SK-N-SH (cell line): ENCODE results near the gene TLDC2. TPM values are rescaled to one million over a fixed set of nuclear protein-coding genes. Genes with fewer than 3 reads are reported as not detected.

Experiments used
- CTCF ChIA-PET: fragments of 300-600, 350-600 bp; formaldehyde crosslinking; extraction: SDS; loops from one replicate; lab custom pipeline; 2021; lab: Yijun Ruan, JAX
- POLR2A ChIA-PET: fragments of 350-600 bp; sonication (Branson Sonifier 250); formaldehyde crosslinking; extraction: SDS; loops from one replicate; lab custom pipeline; 2020; ENCODE audit warnings: antibody characterized with exemption, inconsistent platforms; lab: Yijun Ruan, JAX
- DNase-seq: peaks from one replicate; pipeline ENCODE4 v3.0.0; 2012
- H2AFZ ChIP-seq: fragments of 200-600 bp; sonication (generic); 2 replicates; pipeline ENCODE4 v1.8.1; 2016; ENCODE audit warnings: antibody characterized with exemption, mild to moderate bottlenecking, low read depth
- H3F3A ChIP-seq: fragments of 200-600 bp; sonication (generic); replicated peaks from 2 replicates; pipeline ENCODE3; 2016; ENCODE audit warnings: antibody characterized with exemption, mild to moderate bottlenecking; ENCODE audit not compliant: insufficient read depth
- H3K27ac ChIP-seq, 2 experiments: fragments of 200-500 bp in 1 of 2; fragments of 200-600 bp in 1 of 2; sonication (Bioruptor generic) in 1 of 2; sonication (generic), shearing (Covaris generic) in 1 of 2; 2 replicates each; pipeline versions ENCODE4 v1.5.1 to v1.6.1; 2014 to 2016; ENCODE audit warnings: low read depth in 2 of 2, inconsistent platforms in 1 of 2, low read length in 1 of 2, mild to moderate bottlenecking in 1 of 2, mixed read lengths in 1 of 2
- H3K27me3 ChIP-seq: fragments of 200-600 bp; sonication (generic), shearing (Covaris generic); 2 replicates; pipeline ENCODE4 v1.6.1; 2016; ENCODE audit warnings: mixed run types; ENCODE audit not compliant: insufficient read depth
- H3K36me3 ChIP-seq, 2 experiments: fragments of 200-500 bp in 1 of 2; fragments of 200-600 bp in 1 of 2; sonication (Bioruptor generic) in 1 of 2; sonication (generic) in 1 of 2; replicated peaks in 1 of 2; 2 replicates each; pipeline versions ENCODE3 to v1.5.1; 2014 to 2016; ENCODE audit warnings: low read length in 1 of 2, mild to moderate bottlenecking in 1 of 2; ENCODE audit not compliant: insufficient read depth in 2 of 2, control insufficient read depth in 1 of 2
- H3K4me1 ChIP-seq, 2 experiments: fragments of 200-500 bp in 1 of 2; fragments of 200-600 bp in 1 of 2; sonication (Bioruptor generic) in 1 of 2; sonication (generic), shearing (Covaris generic) in 1 of 2; 2 replicates each; pipeline versions ENCODE4 v1.5.1 to v1.6.1; 2014 to 2016; ENCODE audit warnings: low read depth in 1 of 2, low read length in 1 of 2, mixed run types in 1 of 2; ENCODE audit not compliant: insufficient read depth in 2 of 2, control insufficient read depth in 1 of 2
- H3K4me2 ChIP-seq: fragments of 200-600 bp; sonication (generic), shearing (Covaris generic); 2 replicates; pipeline ENCODE4 v1.6.1; 2017; ENCODE audit warnings: mixed run types
- H3K4me3 ChIP-seq, 2 experiments: fragments of 200-500 bp in 1 of 2; fragments of 200-600 bp in 1 of 2; sonication (Bioruptor generic) in 1 of 2; sonication (generic), shearing (Covaris generic) in 1 of 2; 2 replicates each; pipeline versions ENCODE4 v1.5.1 to v1.8.1; 2014 to 2016; ENCODE audit warnings: low read depth in 2 of 2, inconsistent platforms in 1 of 2, low read length in 1 of 2, mild to moderate bottlenecking in 1 of 2, mixed read lengths in 1 of 2, moderate library complexity in 1 of 2
- H3K79me2 ChIP-seq: fragments of 200-600 bp; sonication (generic); 2 replicates; pipeline ENCODE4 v1.8.1; 2017; ENCODE audit warnings: mild to moderate bottlenecking; ENCODE audit not compliant: insufficient read depth
- H3K9ac ChIP-seq: fragments of 200-600 bp; sonication (generic); 2 replicates; pipeline ENCODE4 v1.6.1; 2017; ENCODE audit warnings: mixed run types
- H3K9me2 ChIP-seq: fragments of 200-600 bp; sonication (generic); 2 replicates; pipeline ENCODE4 v1.6.1; 2017; ENCODE audit warnings: mixed run types
- H3K9me3 ChIP-seq: fragments of 200-600 bp; sonication (generic); 2 replicates; pipeline ENCODE4 v1.6.1; 2017; ENCODE audit warnings: mixed run types, mild to moderate bottlenecking, moderate library complexity
- H4K20me1 ChIP-seq: fragments of 200-600 bp; sonication (generic); 2 replicates; pipeline ENCODE4 v1.6.1; 2017; ENCODE audit warnings: mild to moderate bottlenecking, mixed run types; ENCODE audit not compliant: insufficient read depth
- CHD2 ChIP-seq: fragments of 150-350 bp; IDR thresholded peaks from 2 replicates; pipeline ENCODE4 v1.6.1; 2018; ENCODE audit warnings: low read length; ENCODE audit not compliant: partially characterized antibody
- CTCF ChIP-seq: fragments of 200-600 bp; sonication (generic); IDR thresholded peaks from 2 replicates; pipeline ENCODE4 v1.6.1; 2017; ENCODE audit warnings: antibody characterized with exemption, mild to moderate bottlenecking, moderate library complexity
- EP300 ChIP-seq, 2 experiments: IDR thresholded peaks; 2 replicates each; pipeline versions ENCODE4 v1.4.0 to v1.6.1; 2012; ENCODE audit warnings: borderline replicate concordance in 1 of 2, low read depth in 1 of 2, low read length in 1 of 2
- FOXM1 ChIP-seq: IDR thresholded peaks from 2 replicates; pipeline ENCODE4 v1.4.0; 2012; ENCODE audit warnings: low read depth, mild to moderate bottlenecking
- GATA2 ChIP-seq: sonication (generic); formaldehyde crosslinking; IDR thresholded peaks from 2 replicates; pipeline ENCODE4 v1.5.0; 2020; ENCODE audit warnings: mild to moderate bottlenecking, missing genetic modification reagents
- JUND ChIP-seq: IDR thresholded peaks from 2 replicates; pipeline ENCODE4 v1.4.0; 2012
- MAX ChIP-seq: IDR thresholded peaks from 2 replicates; pipeline ENCODE4 v1.4.0; 2012; ENCODE audit warnings: low read depth
- MXI1 ChIP-seq: IDR thresholded peaks from 2 replicates; pipeline ENCODE4 v1.6.1; 2012; ENCODE audit warnings: mild to moderate bottlenecking, low read depth, low read length, improper control_type of control experiment
- NFIC ChIP-seq: IDR thresholded peaks from 2 replicates; pipeline ENCODE4 v1.4.0; 2012; ENCODE audit warnings: borderline replicate concordance
- PBX3 ChIP-seq: IDR thresholded peaks from 2 replicates; pipeline ENCODE4; 2012
- RCOR1 ChIP-seq: fragments of 150-350 bp; IDR thresholded peaks from 2 replicates; pipeline ENCODE4 v1.6.1; 2017; ENCODE audit warnings: antibody characterized with exemption, low read length
- RXRA ChIP-seq: IDR thresholded peaks from 2 replicates; pipeline ENCODE4 v1.4.0; 2012; ENCODE audit warnings: low read depth, mild to moderate bottlenecking, borderline replicate concordance
- SIN3A ChIP-seq: IDR thresholded peaks from 2 replicates; pipeline ENCODE4 v1.6.1; 2012; ENCODE audit warnings: low read depth, mild to moderate bottlenecking, low read length, moderate library complexity, borderline replicate concordance
- USF1 ChIP-seq: IDR thresholded peaks from 2 replicates; pipeline ENCODE4 v1.4.0; 2012; ENCODE audit warnings: low read depth, borderline replicate concordance
- ZBTB33 ChIP-seq: IDR thresholded peaks from 2 replicates; pipeline ENCODE4 v1.4.0; 2012; ENCODE audit warnings: low read depth, borderline replicate concordance
- WGBS: methylation state at CpG from one replicate; pipeline ENCODE4 v1.1.6; 2017; ENCODE audit warnings: low lambda C conversion rate; 5-methylcytosine and 5-hydroxymethylcytosine counted together
- polyA plus RNA-seq, 3 experiments: library from polyadenylated mRNA; depleted of rRNA; stranded (reverse); fragments of >200 nt; gene quantifications; 2 replicates each; pipeline ENCODE4 v1.2.3, GENCODE V29; 2012

The TLDC2 gene
- polyA plus RNA-seq (2012; rRNA removed), result 0.02 and 0.08 TPM in 2 replicates
- 0.04 and 0.08 TPM in 2 replicates for polyA plus RNA-seq (2012; cell fraction: cytosol; rRNA removed)
- 0.02 and 0.07 TPM in 2 replicates for polyA plus RNA-seq (2012; cell fraction: nucleus; rRNA removed)

- H3K9ac ChIP-seq, result no peak within 1 kb of the TSS
- no peak for DNase-seq
- no peaks in the 10 kb centered on the region for H3K9me2 ChIP-seq
- no peaks in the 10 kb centered on the region for H3F3A ChIP-seq
- no peaks in the 10 kb centered on the region for H3K27me3 ChIP-seq
- no peaks in the 10 kb centered on the region for H3K36me3 ChIP-seq
- H4K20me1 ChIP-seq, result no peaks in the 10 kb centered on the region
- no peaks in the 10 kb centered on the region for H3K9me3 ChIP-seq
- POLR2A ChIA-PET, result no interaction called here
- H3K4me3 ChIP-seq, result no peak within 1 kb of the TSS
- H2AFZ ChIP-seq, result no peak within 1 kb of the TSS
- H3K79me2 ChIP-seq, result no peaks in the 10 kb centered on the region
- TF ChIP-seq USF1 (no peak), NFIC (no peak), FOXM1 (no peak), JUND (no peak), RCOR1 (no peak), CTCF (no peak), ZBTB33 (no peak), PBX3 (no peak), EP300 (IDR thresholded peaks at IDR 0.05; ENCODE audit: borderline replicate concordance in 1 of 2, low read depth in 1 of 2, low read length in 1 of 2) (no peak), CHD2 (no peak), GATA2 (CRISPR knock-in tag) (no peak), SIN3A (no peak), MXI1 (no peak), MAX (no peak), RXRA (no peak)
- H3K27ac ChIP-seq, result no peak within 1 kb of the TSS
- H3K4me1 ChIP-seq, result peaks cover 0 to 8% of the 10 kb centered on the region in 2 experiments; a peak in 1 of 4 replicates
- CTCF ChIA-PET, result interaction anchor here (3.3 to 6.0 kb wide), 2 partner anchors 12 kb away, joined by 26 to 38 read pairs; a partner anchor contains a TSS
- H3K4me2 ChIP-seq, result no peak within 1 kb of the TSS
- 87% methylated on average over 14 of the region's 14 CpGs for WGBS
Observed at GRCh38 chr20:36875702-36876472, at the start of gene TLDC2. TLDC2 (plus strand) TSS chr20:36876138; CDS start chr20:36876175, 37 bp downstream.
